Activated CD4-positive, CD25-positive, alpha-beta regulatory T cell treated with anti-CD3 and anti-CD28 coated beads, Interleukin-2, amount 50 U/mL, for 72 hours (primary cell): ENCODE results near the gene SAMD13.

Experiments
- DNase-seq: peaks from one replicate; pipeline ENCODE4 v3.0.0; 2021

The SAMD13 gene, protein sequence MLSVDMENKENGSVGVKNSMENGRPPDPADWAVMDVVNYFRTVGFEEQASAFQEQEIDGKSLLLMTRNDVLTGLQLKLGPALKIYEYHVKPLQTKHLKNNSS

GRCh38 chr1:84301004-84301784 is at the start of gene SAMD13:
TSS of gene SAMD13 (plus strand) at chr1:84301708. CDS start at chr1:84303235, 1,527 bp downstream.
- no peak for DNase-seq

- DNase-seq, result no peak
Measured at GRCh38 chr1:84253036-84253435, 48.5 kb upstream of the SAMD13 start.

GRCh38 chr1:84253891-84254290 is 47.6 kb upstream of the SAMD13 start:
- DNase-seq, result no peak

DNA sequence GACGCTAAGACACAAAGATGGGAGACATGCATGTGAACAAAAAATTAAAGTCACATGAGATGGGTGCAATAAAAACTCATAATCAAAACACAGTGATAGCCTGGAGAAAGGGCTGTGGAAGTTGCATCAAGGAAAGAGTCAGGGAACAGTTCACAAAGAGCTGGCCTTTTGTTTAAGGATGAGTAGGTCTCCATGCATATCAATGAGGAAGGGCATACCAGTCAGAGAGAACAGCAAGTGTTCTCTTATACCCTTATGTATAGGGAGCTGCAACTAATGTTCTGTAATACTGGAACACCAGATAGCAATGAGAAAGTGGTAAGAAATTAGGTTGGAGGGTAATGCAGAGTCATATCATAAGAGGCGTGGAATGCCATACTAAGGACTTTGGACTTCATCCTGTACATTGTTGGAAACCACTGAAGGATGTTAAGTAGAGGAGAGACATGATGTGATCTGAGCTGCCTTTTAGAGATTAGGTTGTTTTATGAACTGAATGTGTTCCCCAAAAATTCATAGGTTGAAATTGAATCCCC is 46.7 kb upstream of the SAMD13 start:
- no peak for DNase-seq

- DNase-seq, result no peak
Measured at GRCh38 chr1:84255582-84255981, 45.9 kb upstream of the SAMD13 start.

GRCh38 chr1:84257617-84258016 is 43.9 kb upstream of the SAMD13 start:
- no peak for DNase-seq

DNA sequence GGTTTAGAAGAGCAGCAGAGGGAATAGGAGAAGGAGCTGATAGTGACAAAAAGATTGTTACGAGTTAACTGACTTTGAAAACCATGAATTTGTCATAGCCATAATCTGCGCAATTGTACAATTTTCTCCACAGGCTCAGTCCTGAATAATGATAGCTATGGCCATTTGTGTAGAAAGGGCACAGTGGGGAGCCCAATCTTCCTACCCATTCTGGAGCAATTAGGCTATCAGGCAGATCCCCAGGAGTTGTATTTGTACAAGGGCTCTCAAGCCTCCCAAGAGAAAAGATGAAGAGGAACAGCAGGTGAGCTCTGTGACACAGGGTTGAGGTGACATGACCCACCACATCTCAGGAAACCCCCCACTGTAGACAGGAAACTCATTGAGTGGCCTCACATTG is 42.1 kb upstream of the SAMD13 start:
- no peak for DNase-seq

GRCh38 chr1:84259989-84260388 is 41.5 kb upstream of the SAMD13 start:
- no peak for DNase-seq

- no peak for DNase-seq
Measured at GRCh38 chr1:84260852-84261518, 40.5 kb upstream of the SAMD13 start.

DNA sequence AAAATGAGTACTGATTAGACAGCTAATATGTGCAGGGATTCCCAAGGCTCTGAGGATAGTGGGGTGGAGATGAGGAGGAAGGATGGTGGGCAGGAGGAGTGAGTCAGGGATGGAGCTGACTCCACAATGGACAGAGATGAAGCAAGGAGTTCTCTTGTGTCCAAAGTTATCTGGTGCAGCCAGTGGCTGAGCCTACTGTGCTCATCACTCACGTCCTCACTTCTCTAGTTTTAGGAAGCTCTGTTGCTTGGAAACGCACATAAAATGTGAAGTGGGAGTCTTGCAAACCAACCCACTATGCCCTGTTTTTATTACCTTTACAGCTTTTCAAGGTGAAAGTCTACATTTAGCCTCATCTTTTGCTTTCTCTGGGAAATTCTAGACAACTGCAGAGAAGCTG is 36.5 kb upstream of the SAMD13 start:
- no peak for DNase-seq

DNA sequence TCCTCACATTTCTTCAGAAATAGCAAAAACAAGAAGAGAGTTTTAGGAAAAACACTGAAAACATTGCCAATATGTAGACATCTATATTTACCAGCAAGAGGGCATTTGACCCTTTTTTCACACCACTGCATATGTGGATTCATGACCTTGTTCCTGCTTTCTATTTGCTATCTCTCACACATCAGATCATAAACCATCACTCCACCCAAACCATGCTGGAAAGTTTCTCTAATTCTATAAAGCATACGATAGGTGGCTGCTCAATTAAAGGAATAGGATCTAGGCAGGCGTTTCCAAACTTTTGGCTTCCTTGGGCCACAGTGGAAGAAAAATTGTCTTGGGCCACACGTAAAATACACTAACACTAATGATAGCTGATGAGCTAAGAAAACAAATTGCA is 35.6 kb upstream of the SAMD13 start:
- no peak for DNase-seq

DNA sequence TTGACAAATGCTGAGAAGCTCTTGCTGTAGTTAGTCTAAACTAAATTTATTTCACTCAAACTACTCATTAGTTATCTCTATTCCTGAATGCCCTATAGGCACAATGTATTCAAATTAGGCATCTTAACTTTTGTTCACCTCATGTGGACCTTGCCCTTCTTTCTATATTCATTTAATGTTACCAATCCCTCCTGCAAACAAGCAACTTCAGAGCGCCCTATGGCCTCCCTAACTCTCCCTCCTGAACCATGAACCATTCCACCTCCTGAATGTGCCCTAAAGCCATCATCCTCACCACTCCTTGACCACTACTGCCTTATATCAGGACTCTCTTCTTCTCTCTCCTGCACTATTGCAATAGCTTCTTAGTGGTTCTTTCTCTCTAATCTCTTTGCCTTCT is 34.8 kb upstream of the SAMD13 start:
- no peak for DNase-seq

DNA sequence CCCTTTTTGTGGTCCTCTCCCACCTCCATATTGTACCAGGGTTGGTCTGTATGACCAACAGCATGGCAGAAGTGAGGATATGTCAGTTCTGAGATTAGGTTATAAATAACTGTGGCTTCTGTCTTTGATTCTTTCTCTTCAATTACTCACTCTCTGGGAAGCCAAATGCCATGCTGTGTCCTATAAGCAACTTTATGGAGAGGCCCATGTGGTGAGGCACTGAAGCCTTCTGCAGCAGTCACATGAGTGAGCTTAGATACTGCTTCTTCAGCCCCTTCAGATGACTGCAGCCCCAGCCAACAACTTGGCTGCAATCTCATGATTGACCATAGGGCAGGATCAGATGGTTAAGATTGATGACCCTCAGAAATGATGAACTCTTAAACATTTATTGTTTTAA is 34.0 kb upstream of the SAMD13 start:
- no peak for DNase-seq

DNA sequence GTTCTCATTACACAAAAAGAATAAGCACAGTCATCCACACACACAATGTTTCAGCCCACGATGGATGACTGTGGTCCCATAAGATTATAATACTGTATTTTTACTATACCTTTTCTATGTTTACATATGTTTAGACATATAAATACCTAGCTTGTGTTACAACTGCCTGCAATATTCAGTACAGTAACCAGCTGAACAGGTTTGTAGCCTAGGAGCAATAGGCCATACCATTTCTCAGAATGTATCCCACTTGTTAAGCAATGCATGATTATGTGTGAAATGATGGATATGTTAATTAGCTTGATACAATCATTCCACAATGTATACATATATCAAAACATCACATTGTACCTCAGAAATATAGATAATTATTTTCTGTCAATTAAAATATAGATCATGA is 33.2 kb upstream of the SAMD13 start:
- DNase-seq, result no peak

DNA sequence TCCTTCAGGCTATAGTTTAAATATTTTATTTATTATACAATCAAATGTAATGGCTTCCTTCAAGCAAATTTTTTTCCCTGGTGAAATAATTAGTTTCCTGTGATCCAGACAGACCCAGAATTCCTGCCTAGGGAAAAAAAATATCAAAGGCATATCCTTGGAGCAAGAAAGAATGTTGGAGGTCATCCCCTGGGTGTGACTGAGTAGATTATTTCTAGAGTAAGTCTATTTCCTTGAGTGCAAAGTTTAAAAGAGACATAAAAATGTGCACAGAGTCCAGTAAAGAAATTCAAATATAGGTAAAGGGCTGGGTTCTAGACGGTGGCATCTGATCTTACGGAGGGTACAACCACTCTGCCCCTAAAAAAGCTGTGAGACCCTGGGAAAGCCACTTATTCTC is 32.2 kb upstream of the SAMD13 start:
- no peak for DNase-seq

GRCh38 chr1:84271441-84272151 is 29.9 kb upstream of the SAMD13 start:
- no peak for DNase-seq

DNA sequence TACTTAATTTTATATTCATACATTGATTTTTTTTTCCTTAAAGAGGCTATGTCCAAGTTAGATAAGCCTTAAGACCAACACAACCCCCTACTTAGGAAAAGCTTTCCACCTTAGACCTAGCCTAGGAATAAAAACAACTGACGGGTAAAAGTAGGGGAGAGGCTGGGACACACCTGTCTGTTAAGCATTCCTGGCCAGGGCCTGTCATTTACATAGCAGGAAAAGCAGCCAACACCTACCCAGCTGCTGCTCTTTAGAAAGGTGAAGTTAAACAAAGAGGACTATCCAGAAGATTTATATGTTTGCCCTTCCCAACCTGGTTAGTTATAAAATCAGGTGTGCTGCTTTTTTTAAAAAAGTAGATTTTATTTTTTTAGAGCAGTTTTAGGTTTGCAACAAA is 29.1 kb upstream of the SAMD13 start:
- DNase-seq, result no peak

GRCh38 chr1:84277343-84278059 is 24.0 kb upstream of the SAMD13 start:
- DNase-seq, result no peak

DNA sequence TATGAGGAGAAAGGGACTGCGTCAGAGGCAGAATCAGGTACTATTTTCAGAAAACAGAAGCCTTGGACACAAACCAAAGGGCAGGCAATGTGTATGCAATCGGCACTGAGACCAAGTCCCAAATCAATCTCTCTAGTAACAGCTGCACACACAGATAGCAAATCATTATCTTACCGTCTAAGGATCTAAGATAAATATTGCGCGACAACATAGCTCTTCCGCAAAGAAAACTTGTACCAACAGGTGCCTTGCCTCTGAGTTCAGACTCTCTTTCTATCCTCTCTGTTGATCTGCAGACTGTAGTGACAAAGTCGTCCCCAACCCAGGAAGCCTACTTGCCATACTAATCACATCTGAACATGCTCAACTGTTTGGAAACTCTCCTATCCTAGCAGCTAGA is 22.6 kb upstream of the SAMD13 start:
- no peak for DNase-seq

- no peak for DNase-seq
Measured at GRCh38 chr1:84280912-84281311, 20.6 kb upstream of the SAMD13 start.

DNA sequence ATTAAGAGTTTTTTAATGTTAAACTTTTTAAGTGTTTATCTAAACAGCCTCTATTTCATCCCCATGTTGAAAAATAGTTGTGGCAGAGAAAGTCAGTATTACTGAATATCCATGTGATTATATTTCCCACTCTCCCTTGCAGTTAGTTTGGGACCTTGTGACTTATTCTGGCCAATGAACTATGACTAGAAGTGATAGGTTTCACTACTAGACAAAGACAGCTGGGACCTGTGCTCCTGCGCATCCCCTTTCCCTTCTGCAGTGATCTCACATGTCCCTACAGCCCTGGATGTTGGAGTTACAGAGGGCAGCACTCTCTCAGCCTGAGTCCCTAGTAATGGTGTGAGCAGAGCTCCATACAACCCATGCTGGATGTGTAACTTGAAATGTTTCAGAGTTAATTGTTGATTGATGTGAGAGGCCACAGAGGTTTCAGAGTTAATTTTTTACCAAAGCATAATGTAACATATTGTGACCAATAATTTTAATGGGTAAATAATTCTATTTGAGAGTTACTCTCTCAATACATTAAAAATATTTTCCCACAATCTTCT is 18.7 kb upstream of the SAMD13 start:
- no peak for DNase-seq

DNA sequence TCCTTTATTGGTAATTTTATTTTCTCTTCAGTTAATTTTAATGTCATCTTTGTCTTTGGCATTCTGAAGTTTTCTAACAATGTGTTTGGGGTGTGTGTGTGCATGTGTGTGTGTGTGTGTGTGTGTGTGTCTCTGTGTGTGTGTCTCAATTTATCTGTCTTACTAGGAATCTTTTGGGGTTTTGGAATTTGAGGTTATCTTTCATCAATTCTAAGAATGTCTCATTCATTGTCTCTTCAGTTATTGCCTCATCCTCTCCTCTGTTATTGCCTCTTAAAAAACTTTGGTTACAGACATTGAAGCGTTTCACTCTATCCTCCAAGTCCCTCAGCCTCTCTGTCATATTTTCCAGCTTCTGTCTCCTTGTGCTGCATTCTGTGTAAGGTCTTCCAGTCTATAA is 18.1 kb upstream of the SAMD13 start:
- no peak for DNase-seq

GRCh38 chr1:84286071-84286470 is 15.4 kb upstream of the SAMD13 start:
- no peak for DNase-seq
